H1 (cell line): ENCODE results near the gene KRTAP10-12.

Experiments used
- EP300 ChIP-seq, 2 experiments: IDR thresholded peaks; 1 replicate in 1 of 2; 2 replicates in 1 of 2; pipeline ENCODE4 v1.6.1; 2011 to 2012; ENCODE audit warnings: low read depth in 2 of 2, low read length in 2 of 2, mild to moderate bottlenecking in 2 of 2, borderline replicate concordance in 1 of 2, inconsistent platforms in 1 of 2, moderate library complexity in 1 of 2
- FOSL1 ChIP-seq: IDR thresholded peaks from 2 replicates; pipeline ENCODE4 v1.6.1; 2011; ENCODE audit warnings: mild to moderate bottlenecking, low read depth, low read length, moderate library complexity; ENCODE audit not compliant: insufficient read depth
- POLR2A ChIP-seq, 2 experiments: IDR thresholded peaks; 1 replicate in 1 of 2; 2 replicates in 1 of 2; pipeline ENCODE4 v1.6.1; 2011; ENCODE audit warnings: low read depth in 2 of 2, low read length in 2 of 2, mild to moderate bottlenecking in 2 of 2; ENCODE audit errors: control extremely low read depth in 1 of 2
- TAF1 ChIP-seq: IDR thresholded peaks from 2 replicates; pipeline ENCODE4 v1.6.1; 2011; ENCODE audit warnings: mild to moderate bottlenecking, low read depth, low read length
- TAF7 ChIP-seq: optimal IDR thresholded peaks from 2 replicates; pipeline ENCODE3; 2011; ENCODE audit warnings: low read depth, mild to moderate bottlenecking, inconsistent platforms, low read length, moderate library complexity, borderline replicate concordance
- TF ChIP-seq, protein P1 (sequence below), 3 experiments: IDR thresholded peaks; 1 replicate in 2 of 3; 2 replicates in 1 of 3; pipeline versions ENCODE4 v1.5.1 to v1.6.1; 2011; ENCODE audit warnings: low read length in 3 of 3, mild to moderate bottlenecking in 3 of 3, inconsistent platforms in 2 of 3, low read depth in 1 of 3, moderate library complexity in 1 of 3; ENCODE audit not compliant: insufficient read depth in 1 of 3; ENCODE audit errors: control extremely low read depth in 1 of 3

DNA sequence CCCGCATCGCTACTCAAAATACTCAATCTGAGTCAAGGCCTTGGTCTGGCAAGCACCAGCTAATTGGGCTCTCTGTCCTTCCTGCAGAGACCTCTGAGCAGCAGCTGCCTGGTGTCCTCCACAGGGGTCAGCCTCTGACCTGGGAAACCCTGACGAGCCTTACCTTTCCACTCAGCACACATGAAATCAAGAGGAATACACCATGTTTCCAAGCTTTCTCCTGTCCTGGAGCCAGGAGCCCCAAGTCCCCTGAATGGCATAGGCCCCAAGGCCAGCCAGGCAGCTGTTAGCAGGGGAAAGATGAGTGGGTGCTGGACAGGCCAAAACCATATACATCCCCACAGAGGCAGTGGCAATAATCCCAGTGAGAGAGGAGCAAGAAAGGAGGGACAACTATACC, 41.6 kb downstream of the KRTAP10-12 start:
- TF ChIP-seq, protein P1, sequence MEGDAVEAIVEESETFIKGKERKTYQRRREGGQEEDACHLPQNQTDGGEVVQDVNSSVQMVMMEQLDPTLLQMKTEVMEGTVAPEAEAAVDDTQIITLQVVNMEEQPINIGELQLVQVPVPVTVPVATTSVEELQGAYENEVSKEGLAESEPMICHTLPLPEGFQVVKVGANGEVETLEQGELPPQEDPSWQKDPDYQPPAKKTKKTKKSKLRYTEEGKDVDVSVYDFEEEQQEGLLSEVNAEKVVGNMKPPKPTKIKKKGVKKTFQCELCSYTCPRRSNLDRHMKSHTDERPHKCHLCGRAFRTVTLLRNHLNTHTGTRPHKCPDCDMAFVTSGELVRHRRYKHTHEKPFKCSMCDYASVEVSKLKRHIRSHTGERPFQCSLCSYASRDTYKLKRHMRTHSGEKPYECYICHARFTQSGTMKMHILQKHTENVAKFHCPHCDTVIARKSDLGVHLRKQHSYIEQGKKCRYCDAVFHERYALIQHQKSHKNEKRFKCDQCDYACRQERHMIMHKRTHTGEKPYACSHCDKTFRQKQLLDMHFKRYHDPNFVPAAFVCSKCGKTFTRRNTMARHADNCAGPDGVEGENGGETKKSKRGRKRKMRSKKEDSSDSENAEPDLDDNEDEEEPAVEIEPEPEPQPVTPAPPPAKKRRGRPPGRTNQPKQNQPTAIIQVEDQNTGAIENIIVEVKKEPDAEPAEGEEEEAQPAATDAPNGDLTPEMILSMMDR (IDR thresholded peaks at IDR 0.05; ENCODE audit: control extremely low read depth in 1 of 3, insufficient read depth in 1 of 3, low read depth in 1 of 3, low read length in 3 of 3) = no peak
- no peak for TF ChIP-seq POLR2A (IDR thresholded peaks at IDR 0.05; ENCODE audit: control extremely low read depth in 1 of 2, low read depth in 2 of 2, low read length in 2 of 2)
- TF ChIP-seq TAF1 = no peak
- no peak for TF ChIP-seq FOSL1
- no peak for TF ChIP-seq TAF7
- no peak for TF ChIP-seq EP300 (IDR thresholded peaks at IDR 0.05; ENCODE audit: borderline replicate concordance in 1 of 2, low read depth in 2 of 2, low read length in 2 of 2)
